CD4-positive, alpha-beta T cell treated with Interleukin-1 beta for 1 hour (primary cell): Measurements from ENCODE around the gene NDUFS2.

Experiments used
- DNase-seq, 2 donors: peaks; one replicate each; pipeline ENCODE4 v3.0.0-alpha.2; 2020 to 2022

Gene NDUFS2

DNA sequence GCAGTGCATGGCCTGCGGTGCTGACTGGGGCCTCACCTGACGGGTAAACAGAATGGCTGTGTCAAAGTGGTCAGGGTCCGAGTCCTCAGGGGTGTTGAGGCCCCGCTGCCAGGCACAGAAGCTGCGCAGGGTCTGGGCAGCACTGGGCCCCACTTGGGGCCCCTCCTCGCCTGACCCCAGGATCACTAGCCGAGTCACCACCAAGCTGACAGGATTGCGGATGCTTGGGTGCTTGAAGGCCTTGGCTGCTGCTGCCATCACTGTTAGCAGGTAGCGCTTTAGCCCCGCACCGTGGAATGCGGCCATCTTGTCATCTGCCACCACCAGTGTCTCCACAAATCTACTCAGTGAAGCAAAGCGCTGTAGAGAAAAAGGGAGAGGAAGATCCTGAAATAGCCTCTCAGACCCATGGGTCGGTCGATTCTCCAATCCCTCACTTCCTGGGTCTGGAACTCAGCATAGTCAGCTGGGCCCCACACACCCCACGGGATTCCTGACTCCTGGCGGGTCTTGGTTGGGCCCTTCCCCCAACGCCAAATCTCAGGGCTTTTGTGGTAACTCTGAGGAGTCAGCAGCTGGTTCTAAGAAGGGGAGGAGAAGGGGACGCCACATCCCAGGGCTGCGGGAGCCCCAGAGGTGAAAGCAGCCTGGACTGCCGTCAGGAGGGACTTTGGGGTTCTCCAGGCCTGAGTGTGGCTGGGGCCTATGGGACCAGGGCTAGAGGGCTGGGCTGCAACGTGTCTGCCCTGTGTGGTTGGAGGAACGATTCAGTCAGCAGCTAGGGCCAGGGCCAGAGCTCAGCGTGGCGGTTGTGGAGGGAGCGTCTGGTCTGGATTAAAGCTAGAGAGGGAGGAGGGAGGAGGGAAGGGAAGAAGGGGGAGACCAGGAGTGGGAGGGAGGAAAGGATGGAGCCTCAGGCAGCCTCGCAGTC is 5.4 kb upstream of the NDUFS2 start:
- no peak for DNase-seq

GRCh38 chr1:161197560-161198193 is 4.5 kb upstream of the NDUFS2 start:
- no peak for DNase-seq

GRCh38 chr1:161198194-161198896 is 3.8 kb upstream of the NDUFS2 start:
- no peak for DNase-seq

- DNase-seq = no peak
These were observed 3.2 kb upstream of the NDUFS2 start, which contains the start of gene ADAMTS4 for GRCh38 chr1:161198897-161199431. Gene ADAMTS4 (minus strand): TSS chr1:161199054. CDS start chr1:161198627, 427 bp downstream.

GRCh38 chr1:161199506-161200139 is 2.5 kb upstream of the NDUFS2 start:
- no peak for DNase-seq

DNA sequence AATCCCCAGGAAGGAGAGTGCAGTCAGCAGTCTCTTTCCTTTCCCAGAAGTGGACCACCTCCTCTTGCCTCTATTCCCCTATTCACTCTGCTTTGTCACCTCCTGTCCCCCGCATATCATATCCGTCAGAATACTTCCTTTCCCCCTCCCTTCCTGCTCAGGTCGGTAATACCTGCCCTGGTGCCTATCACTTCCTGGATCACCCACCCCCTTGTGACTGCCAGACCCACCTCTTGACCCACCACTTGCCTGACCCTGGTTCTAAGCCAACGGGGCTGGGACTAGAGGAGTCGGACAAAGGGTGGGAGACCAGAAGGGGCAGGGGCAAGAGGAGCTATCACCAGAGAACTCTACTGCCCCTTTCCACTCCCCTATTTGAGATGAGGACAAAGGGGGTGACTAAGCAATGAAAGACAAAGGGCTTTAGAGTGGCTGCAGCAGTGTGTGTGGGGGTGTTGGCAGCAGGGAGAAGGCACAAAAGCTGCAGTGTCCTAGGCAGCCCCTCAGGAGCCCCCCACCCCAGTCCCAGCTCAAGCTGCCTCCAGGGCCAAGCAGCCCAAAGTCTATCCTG is 1.7 kb upstream of the NDUFS2 start:
- no peak for DNase-seq

DNA sequence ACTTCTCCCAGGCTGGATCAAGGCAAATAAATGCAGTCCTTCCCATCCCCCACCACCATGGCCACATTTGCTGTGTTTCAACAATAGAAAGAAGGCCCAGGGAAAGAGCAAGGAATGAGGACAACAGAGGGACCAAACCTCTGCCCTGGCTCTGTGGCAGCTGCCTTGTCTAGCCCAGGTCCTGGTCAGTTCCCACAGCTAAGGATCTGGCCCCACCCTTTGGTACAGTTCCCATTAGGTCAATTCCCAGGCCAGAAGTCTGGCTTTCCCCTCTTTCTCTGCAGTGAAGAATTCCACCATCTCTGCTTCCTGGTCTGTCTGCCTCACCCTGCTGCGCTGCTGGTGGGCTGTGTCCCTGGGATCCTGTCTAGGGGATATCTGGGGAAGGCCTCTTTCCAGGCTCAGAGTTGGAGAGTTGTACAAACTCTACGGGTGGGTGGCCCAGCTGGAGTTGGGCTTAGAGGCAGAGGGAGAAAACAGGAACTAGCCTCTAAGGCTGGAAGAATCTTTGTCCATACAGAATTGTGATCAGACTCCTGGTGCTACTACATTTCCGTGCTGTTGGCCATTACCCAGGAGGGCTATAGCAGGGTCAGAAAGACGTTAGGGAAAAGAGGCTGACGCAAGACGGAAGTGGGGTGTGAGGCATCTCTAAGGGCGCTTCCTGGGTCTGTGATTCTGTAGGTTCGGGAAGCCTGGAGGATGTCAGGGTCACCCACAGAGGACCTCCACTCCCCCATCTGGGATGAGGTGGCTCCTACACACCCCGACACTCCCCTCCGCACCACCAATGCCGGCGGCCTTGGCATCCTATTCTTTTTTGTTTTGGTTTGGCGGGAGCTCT is 953 bp upstream of the NDUFS2 start:
- no peak for DNase-seq

DNA sequence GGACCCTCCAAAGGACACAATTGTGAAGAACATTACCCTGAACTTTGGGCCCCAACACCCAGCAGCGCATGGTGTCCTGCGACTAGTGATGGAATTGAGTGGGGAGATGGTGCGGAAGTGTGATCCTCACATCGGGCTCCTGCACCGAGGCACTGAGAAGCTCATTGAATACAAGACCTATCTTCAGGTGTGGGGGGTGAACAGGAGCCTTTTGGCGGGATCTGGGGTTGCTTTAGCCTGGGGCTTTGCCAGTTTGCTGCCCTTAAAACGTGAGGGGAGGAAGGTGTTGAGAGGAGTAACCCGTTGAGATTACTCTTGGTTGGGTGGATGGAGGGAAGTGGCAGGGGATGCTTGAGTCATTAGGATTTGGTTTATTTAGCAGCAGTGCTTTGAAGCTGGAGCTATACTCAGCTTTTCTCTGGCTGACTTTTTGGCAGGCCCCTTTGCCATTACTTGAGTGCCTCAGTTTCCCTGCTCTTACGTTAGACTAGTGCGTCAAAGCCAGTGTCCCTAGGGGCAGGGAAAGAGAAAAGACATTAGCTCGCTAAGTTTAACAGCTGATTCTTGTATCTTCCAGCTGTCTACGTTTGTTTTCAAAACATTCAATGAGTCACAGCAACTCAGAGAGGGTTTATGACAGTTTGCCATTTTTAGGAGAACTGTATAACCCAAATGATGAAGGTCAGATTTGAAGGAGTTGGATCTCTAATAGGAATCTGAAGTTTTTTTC is 4.4 kb downstream of the NDUFS2 start:
- DNase-seq = no peak

GRCh38 chr1:161207173-161207572 is 5.0 kb downstream of the NDUFS2 start:
- no peak for DNase-seq

GRCh38 chr1:161209790-161210409 is 7.7 kb downstream of the NDUFS2 start:
- peak; percentile 79 to 80 for DNase-seq

DNA sequence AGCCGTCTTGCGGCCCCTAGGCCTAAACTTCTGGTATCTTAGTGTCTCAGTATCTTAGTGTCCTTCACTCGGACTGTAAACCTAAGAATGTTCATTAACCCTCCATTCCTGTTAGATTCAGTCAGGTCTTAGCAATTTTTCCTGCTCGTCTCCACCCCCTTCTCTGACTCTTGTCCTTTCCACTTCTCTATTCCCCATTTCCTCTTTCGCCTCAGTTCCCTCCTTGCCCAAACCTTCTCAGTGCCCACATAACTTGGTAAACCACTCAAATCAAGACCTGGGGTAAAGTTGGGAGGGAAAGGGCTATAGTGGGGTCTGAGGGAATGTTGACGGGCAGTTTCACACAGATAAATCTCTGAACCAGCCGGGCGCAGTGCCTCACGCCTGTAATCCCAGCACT is 12.2 kb downstream of the NDUFS2 start:
- no peak for DNase-seq

DNA sequence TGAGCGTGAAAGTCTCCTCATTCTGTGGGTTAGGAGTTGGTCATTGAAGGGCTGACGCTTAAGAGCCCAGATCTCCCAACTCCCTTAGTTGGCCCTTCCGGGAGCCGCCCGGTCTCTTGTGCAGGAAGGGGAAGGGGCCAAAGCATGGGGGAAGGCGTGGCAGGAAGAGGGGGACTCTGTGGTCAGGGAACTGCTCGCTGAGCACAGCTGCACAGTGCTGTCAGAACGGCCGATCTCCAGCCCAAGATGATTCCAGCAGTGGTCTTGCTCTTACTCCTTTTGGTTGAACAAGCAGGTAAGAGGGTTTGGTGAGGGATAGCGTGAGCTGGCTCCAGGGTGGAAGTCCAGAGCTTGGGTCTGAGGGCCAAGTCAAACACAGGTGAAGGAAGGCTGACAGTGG is 12.9 kb downstream of the NDUFS2 start, which contains the start of gene FCER1G:
TSS of gene FCER1G (plus strand) at position 220 of the 400 bp plus-strand sequence. CDS start at position 247, 27 bp downstream.
- DNase-seq = peak in 1 of 2 donors; percentile 74

DNA sequence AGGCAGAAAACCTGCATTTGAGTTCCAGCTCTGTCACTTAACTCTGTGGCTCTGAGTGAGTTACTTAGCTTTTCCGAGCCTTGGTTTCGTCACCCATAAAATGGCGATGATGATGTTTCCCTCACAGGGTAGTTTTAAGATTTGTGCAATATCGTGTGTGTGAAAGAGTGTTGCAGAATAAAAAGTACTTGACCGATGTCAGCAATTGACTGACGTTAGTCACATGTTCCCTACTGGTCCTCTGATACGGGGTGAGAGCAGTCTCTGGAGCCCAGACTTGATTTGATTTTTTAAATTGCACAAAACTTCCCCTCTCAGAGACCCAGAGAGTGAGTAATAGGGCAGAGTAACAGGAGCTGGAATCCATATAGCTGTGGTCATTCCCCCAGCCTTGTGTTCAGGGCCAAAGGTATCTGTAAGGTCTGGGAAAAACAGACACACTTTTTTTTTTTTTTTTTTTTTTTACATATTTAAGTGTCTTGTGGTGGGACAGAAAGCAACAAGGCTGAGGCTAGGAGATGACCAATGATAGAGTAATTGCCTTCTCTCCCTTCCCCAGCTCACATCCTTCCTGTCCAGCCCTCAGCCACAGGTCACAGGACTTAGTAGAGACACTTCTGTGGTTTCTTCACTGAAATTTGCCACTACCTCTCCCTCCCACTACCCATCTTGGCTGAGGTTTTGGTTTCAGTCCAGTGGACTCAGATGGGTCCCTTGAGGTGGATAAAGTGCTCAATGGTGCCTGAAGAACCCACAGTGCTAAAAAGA is 15.0 kb downstream of the NDUFS2 start:
- DNase-seq = peak; percentile 20 to 64

GRCh38 chr1:161217831-161218230 is 15.7 kb downstream of the NDUFS2 start:
- DNase-seq = no peak

- no peak for DNase-seq
These were observed 16.3 kb downstream of the NDUFS2 start for GRCh38 chr1:161218301-161219077.

DNA sequence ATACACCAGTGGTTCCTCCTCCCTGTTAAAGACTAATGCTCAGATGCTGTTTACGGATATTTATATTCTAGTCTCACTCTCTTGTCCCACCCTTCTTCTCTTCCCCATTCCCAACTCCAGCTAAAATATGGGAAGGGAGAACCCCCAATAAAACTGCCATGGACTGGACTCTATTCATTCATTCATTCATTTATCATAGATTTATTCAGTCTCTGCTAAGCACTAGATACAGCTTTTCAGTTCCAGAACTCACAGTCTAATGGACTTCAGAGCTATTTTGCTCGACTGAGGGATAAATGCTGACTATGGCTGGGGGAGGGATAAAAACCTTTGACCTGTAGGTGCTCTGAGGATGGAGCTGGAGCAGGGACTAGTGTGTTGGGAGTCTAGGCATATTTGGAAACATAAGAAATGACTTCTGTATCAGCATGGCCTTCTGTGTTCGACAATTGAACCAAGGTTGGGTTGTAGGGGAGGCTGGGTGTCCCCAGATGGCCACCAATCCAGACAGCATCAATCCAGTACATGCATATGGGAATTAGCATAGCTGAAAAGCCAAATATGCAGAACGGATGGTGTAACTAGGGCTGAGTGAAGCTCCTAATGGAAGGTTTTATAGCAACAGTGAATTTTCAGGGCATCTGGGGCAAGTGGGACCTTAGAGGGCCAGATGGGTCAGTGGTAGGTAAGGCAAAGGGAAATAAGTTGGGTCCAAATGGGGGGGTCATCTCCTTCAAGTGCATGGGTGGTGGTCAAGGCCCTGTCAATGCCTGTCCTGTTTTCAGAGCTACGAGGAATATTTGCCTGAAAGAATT is 17.1 kb downstream of the NDUFS2 start:
- DNase-seq = no peak

GRCh38 chr1:161220002-161220401 is 17.8 kb downstream of the NDUFS2 start:
- DNase-seq = no peak
